Muscle of arm (tissue), 12 donors: ENCODE measurements around the gene VAV3. TPM values are rescaled to one million over a fixed set of nuclear protein-coding genes. Genes with fewer than 3 reads are reported as not detected.

Source experiments
- DNase-seq: peaks from one replicate; pipeline ENCODE4 v3.0.0-alpha.2; 2013
- polyA plus RNA-seq, 12 donors: library from polyadenylated mRNA; unstranded; fragments of 120-200 nt; gene quantifications; one replicate each; pipeline ENCODE4 v1.2.1, GENCODE V29; 2013; ENCODE audit not compliant: insufficient read length in 12 of 12

VAV3 gene
- polyA plus RNA-seq, 12 donors = 4.6 to 15.2 (median 5.8) TPM; not detected in 1

DNA sequence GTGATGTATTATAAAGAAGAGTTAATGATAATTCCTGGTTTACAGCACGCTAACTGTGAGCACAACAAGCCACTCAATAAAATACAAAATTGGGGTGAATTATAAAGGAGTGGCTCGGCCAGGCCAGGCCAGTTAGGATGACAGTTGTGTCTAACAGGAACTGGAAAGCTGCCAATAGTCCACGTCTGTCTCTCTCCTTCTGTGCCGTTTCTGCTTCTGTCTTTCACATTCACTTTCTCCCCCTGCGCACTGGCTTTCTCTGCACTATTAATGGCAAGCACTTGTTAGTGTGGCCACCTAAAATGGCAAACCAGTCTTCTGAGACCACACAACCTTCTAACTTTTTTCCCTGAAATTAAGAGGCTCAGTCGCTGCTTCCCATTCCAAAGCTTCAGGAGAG lies 429.9 kb downstream of the VAV3 start:
- no peak for DNase-seq

GRCh38 chr1:107534632-107535031 lies 430.3 kb downstream of the VAV3 start:
- DNase-seq = no peak

DNA sequence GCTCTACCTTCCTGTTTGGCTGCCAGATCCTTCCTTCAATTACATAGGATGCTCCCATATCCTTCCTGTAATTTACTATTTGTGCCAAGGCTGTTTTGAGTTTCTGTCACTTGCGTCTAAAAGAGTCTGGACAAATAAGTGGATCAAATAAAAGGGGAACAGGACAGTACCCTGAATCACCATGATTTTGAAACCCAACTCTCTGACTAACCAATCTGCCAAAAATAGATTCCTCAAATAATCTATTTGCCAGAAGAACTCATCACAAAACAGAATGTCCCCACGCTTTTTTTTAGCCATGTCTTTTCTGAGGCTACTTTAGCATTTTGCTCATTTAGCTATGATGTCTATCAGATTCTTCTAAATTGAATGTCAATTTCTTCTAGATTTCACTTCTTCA lies 431.5 kb downstream of the VAV3 start:
- DNase-seq = no peak

DNA sequence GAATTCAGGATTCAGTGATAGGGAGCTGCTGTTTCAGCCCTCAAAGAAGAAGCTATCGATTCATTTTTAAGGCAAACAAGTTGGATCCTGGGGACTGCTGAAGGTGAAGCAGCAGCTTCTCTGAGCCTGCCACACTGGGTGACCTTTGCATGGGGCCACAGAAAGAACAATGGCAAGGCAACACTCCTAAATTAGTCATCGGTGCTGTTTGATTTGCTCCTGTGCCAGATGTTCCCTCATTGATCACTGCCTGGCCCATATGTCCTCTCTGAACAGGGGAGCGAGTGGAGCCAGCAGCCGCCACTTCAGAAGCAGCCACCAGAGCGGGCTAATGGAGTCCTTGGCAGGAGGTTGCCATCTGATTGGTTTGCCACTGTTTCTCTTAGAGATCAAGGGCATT lies 432.7 kb downstream of the VAV3 start:
- no peak for DNase-seq

DNA sequence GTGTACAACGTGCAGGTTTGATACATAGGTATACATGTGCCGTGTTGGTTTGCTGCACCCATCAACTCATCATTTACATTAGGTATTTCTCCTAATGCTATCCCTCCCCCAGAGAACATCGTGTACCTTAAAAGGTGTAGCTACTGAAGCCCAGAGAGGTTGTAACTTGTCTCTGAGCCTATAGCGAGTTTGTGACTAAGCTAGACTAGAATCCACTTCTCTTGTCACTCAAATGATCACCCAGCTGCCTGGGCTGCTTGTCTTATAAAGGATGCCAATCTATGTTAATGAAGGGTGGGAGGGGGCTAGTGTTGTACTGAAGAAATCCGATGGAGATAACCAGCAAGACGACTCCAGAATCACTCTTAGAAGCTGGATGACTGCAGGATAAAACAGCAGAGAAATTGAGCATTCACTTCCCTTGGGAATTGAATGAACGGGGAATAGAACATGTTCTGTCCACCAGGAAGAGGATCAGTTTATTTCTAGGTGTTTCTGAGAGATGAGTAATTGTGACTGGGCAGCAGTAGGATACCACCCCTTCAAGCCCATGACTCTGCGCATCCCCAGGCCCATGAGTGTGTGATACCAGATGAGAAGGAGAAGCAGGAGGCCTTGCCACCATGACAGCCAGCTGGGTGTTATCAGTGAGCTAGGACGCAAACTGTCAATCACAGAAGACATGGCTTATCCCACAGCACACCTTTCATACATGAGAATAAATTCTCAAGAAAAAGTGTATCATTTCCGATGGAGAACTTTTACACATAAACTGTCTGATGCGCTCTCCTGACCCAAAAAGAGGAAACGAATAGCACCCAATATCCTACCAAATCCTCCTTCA lies 433.7 kb downstream of the VAV3 start:
- no peak for DNase-seq

GRCh38 chr1:107530543-107530942 lies 434.4 kb downstream of the VAV3 start:
- no peak for DNase-seq

DNA sequence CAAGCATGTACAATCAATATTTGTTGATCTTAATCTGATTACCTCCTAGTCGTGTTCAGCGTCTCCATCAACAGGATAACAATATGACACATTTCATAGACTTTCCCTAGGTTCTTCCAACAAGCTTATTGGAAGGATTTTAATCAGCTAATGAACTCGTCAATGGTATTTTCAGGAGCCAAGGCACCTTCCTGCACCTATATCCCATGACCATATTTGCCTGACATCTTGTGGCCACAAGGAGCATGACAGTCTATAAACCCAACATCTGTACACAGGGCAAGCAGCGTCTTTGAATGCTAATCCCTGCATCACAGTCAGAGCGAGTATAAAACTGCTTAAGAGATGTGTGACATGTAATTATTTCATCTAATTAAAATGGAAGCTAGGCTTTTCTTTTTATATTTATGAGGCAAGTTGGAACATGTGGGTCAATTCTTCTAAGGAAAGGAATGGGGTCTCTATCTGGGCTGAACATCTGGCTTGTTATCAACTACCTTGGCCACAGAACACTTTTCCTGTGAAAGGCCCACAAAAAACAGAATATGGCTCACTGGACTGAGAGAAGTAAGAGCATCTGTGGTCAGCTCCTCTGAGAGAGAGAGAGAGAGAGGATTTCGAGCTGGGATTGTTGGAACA lies 435.4 kb downstream of the VAV3 start:
- DNase-seq = peak; percentile 58

DNA sequence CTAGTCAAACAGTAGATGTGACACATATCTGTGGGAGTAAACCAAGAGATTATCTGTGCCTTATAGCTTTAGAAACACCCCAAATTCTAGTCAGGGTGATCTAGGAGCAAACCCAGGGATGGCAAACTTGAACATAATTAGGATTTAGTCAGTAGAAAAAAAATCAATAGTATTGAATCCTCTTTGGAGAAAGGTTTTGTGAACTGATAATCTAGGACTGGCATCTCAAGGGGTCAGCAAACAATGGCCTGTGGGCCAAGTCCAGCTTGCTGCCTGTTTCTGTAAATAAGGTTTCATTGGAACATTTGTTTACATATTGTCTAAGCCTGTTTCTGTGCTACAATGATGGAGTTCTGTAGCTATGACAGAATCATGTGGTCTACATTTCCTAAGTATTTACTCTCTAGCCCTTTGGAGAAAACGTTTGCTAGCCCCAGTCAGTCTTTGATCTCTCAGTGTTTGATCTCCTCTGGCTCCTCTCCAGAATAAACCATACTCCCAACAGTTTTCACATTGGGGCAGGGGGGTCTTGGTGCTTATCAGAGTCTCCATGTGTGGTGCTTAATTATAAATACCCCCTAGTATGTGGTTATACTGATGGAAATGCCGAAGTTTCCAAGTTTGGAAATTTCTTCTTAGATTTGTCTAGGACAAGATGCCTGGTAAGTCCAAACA lies 438.3 kb downstream of the VAV3 start:
- no peak for DNase-seq

GRCh38 chr1:107525961-107526360 lies 439.0 kb downstream of the VAV3 start:
- no peak for DNase-seq

GRCh38 chr1:107525145-107525544 lies 439.8 kb downstream of the VAV3 start:
- DNase-seq = no peak

- DNase-seq = no peak
These were observed 440.7 kb downstream of the VAV3 start for GRCh38 chr1:107524301-107524700.

DNA sequence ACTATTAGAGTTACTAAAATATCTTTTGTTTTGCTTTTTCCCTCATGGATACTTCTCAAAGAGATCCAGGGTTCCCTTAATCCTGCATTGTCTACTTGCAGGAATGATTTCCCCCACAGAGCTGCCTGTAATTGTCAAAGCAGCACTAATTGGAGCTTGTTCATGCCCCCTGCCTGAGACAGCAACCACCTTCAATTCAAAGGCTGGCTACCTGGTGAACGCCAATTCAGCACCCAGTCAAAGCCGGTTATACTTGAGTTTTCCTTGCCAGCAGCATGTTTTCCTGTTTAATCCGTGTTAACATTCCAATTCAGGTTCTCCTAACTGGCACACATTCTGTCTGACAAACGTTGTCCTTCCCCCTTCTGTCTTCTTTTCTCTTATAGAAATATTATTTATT lies 441.2 kb downstream of the VAV3 start:
- no peak for DNase-seq

GRCh38 chr1:107523061-107523460 lies 441.9 kb downstream of the VAV3 start:
- no peak for DNase-seq

Other genes with a start within 250 kb of the VAV3 start
- gene SLC25A24, start 235.2 kb upstream of the VAV3 start, polyA plus RNA-seq = 10 to 100 TPM in 11 of 12 donors, not detected in 1; 31.9 to 54.9 (median 48.9) TPM